K562 (cell line): ENCODE measurements around the gene SLC26A1. TPM values are rescaled to one million over a fixed set of nuclear protein-coding genes. Genes with fewer than 3 reads are reported as not detected.

ENCODE experiments used
- ATAC-seq: fragments of 200-7000 bp; cut with Tn5 transposase; 3 replicates; pipeline ENCODE4 v1.9.1; 2020; ENCODE audit warnings: moderate library complexity
- BruUV-seq: library from RNA; stranded (reverse); fragments of 400-500 nt; replicated peaks from 2 replicates; lab custom pipeline; 2021; lab: Mats Ljungman, UMichigan
- CTCF ChIA-PET: fragments of 300-600 bp; formaldehyde crosslinking; extraction: SDS; loops from one replicate; lab custom pipeline; 2021; ENCODE audit warnings: low intra/inter-chr PET ratio; lab: Yijun Ruan, JAX
- POLR2A ChIA-PET: fragments of 300-600, 350-650 bp; sonication (Branson Sonifier 250); formaldehyde crosslinking; extraction: SDS; loops from one replicate; lab custom pipeline; 2021; ENCODE audit warnings: antibody characterized with exemption, inconsistent platforms; lab: Yijun Ruan, JAX
- DNase-seq, 4 experiments: peaks; one replicate each; pipeline versions ENCODE4 v3.0.0 to v3.0.0-alpha.2; 2011 to 2018; ENCODE audit warnings: low spot score in 3 of 4, mixed read lengths in 3 of 4; ENCODE audit errors: extremely low read depth in 1 of 4
- FAIRE-seq: peaks from 2 replicates; lab custom pipeline; 2011; peaks lifted over from hg19 to GRCh38; lab: Jason Lieb, UNC
- H2AFZ ChIP-seq: 2 replicates; pipeline ENCODE4 v1.6.0; 2011; ENCODE audit warnings: low read depth, low read length, control low read depth, inconsistent platforms
- H3K27ac ChIP-seq: fragments of 200-600 bp; 3 replicates; pipeline ENCODE4 v1.8.0; 2011; ENCODE audit warnings: low read depth, mild to moderate bottlenecking, control low read depth, inconsistent platforms, low read length, moderate library complexity, mixed read lengths; ENCODE audit errors: extremely low read depth
- H3K27me3 ChIP-seq, 2 experiments: fragments of 300-600 bp in 1 of 2; 2 replicates in 1 of 2; 3 replicates in 1 of 2; pipeline versions ENCODE4 v1.6.0 to v1.8.0; 2011; ENCODE audit warnings: inconsistent platforms in 2 of 2, low read length in 2 of 2, mild to moderate bottlenecking in 1 of 2, mixed read lengths in 1 of 2, moderate library complexity in 1 of 2; ENCODE audit not compliant: control insufficient read depth in 2 of 2, insufficient read depth in 2 of 2
- H3K36me3 ChIP-seq: fragments of 300-600 bp; 3 replicates; pipeline ENCODE4 v1.8.0; 2011; ENCODE audit warnings: mild to moderate bottlenecking, low read length, inconsistent platforms; ENCODE audit not compliant: control insufficient read depth, insufficient read depth
- H3K4me1 ChIP-seq, 2 experiments: fragments of 200-600 bp in 1 of 2; replicated peaks in 1 of 2; 2 replicates in 1 of 2; 3 replicates in 1 of 2; pipeline versions ENCODE4 v1.5.1 to v1.8.0; 2011; ENCODE audit warnings: inconsistent platforms in 2 of 2, low read length in 2 of 2, mild to moderate bottlenecking in 1 of 2, mixed read lengths in 1 of 2, moderate library complexity in 1 of 2; ENCODE audit not compliant: control insufficient read depth in 2 of 2, insufficient read depth in 2 of 2
- H3K4me2 ChIP-seq: 2 replicates; pipeline ENCODE4 v1.6.1; 2011; ENCODE audit warnings: low read length, control low read depth, inconsistent platforms, mixed read lengths; ENCODE audit not compliant: insufficient read depth
- H3K4me3 ChIP-seq: fragments of 200-600 bp; sonication (generic), shearing (Covaris generic); 2 replicates; pipeline ENCODE4 v1.5.1; 2016; ENCODE audit warnings: control low read depth, inconsistent platforms
- H3K79me2 ChIP-seq: fragments of 200-600 bp; 3 replicates; pipeline ENCODE4 v1.8.0; 2011; ENCODE audit warnings: low read length, inconsistent platforms; ENCODE audit not compliant: control insufficient read depth, insufficient read depth
- H3K9ac ChIP-seq, 2 experiments: 2 replicates each; pipeline versions ENCODE4 v1.6.0 to v1.6.1; 2011; ENCODE audit warnings: low read depth in 2 of 2, low read length in 2 of 2, control low read depth in 1 of 2, inconsistent platforms in 1 of 2, mild to moderate bottlenecking in 1 of 2, mixed read lengths in 1 of 2; ENCODE audit not compliant: insufficient read depth in 1 of 2
- H3K9me1 ChIP-seq: one replicate; pipeline ENCODE4 v1.6.0; 2011; ENCODE audit warnings: inconsistent platforms, mild to moderate bottlenecking, low read length, moderate library complexity; ENCODE audit not compliant: control insufficient read depth, insufficient read depth
- H3K9me3 ChIP-seq: replicated peaks from 2 replicates; pipeline ENCODE4 v1.5.1; 2011; ENCODE audit warnings: low read depth, low read length, inconsistent platforms; ENCODE audit not compliant: control insufficient read depth, insufficient read depth
- H4K20me1 ChIP-seq: replicated peaks from 2 replicates; pipeline ENCODE4 v1.6.1; 2011; ENCODE audit warnings: low read length, inconsistent platforms, mixed read lengths; ENCODE audit not compliant: control insufficient read depth, insufficient read depth
- BRD9 ChIP-seq: fragments of 450-650 bp; IDR thresholded peaks from 2 replicates; pipeline ENCODE4 v1.6.1; 2018; ENCODE audit warnings: low read depth; ENCODE audit not compliant: partially characterized antibody
- CUX1 ChIP-seq: fragments of 200-800 bp; sonication (Bioruptor generic); IDR thresholded peaks from 2 replicates; pipeline ENCODE4 v1.6.1; 2016; ENCODE audit warnings: missing genetic modification characterization, missing compliant biosample characterization
- FUS ChIP-seq: fragments of 200-400 bp; formaldehyde crosslinking; optimal IDR thresholded peaks from 2 replicates; pipeline ENCODE3; 2017; ENCODE audit warnings: low read depth, low read length
- HMGXB4 ChIP-seq: sonication (generic); formaldehyde crosslinking; IDR thresholded peaks from 2 replicates; pipeline ENCODE4 v1.8.1; 2023; ENCODE audit warnings: mild to moderate bottlenecking, missing genetic modification reagents
- HOXB6 ChIP-seq: fragments of 250-450 bp; sonication (Bioruptor Pico); IDR thresholded peaks from 2 replicates; pipeline ENCODE4 v1.5.1; 2022; ENCODE audit warnings: mild to moderate bottlenecking, borderline replicate concordance
- TRIM25 ChIP-seq: fragments of 450-650 bp; IDR thresholded peaks from 2 replicates; pipeline ENCODE4 v1.7.0; 2016; ENCODE audit warnings: borderline replicate concordance
- VEZF1 ChIP-seq: fragments of 200-800 bp; sonication (Bioruptor generic); IDR thresholded peaks from 2 replicates; pipeline ENCODE4 v1.6.1; 2017; ENCODE audit warnings: missing genetic modification characterization, missing compliant biosample characterization
- ZNF124 ChIP-seq: sonication (generic); formaldehyde crosslinking; IDR thresholded peaks from 2 replicates; pipeline ENCODE4 v1.8.1; 2022; ENCODE audit warnings: missing genetic modification reagents
- WGBS: fragments of 100-300 bp; shearing (Covaris generic); methylation state at CpG from one replicate; pipeline ENCODE4 v1.1.6; 2016; ENCODE audit warnings: low coverage, mixed read lengths; ENCODE audit not compliant: insufficient coverage; ENCODE audit errors: missing lambda C conversion rate; 5-methylcytosine and 5-hydroxymethylcytosine counted together
- in situ Hi-C: fragments of 300-500 bp; cut with MboI; formaldehyde crosslinking; loops from 4 replicates; pipeline ENCODE4 v1.15.0; 2018; ENCODE audit warnings: inconsistent platforms, mixed read lengths
- intact Hi-C: fragments of 100-400 bp; cut with micrococcal nuclease; formaldehyde crosslinking; loops from 2 replicates; pipeline ENCODE4 v1.14.2; 2022
- polyA plus RNA-seq, 8 experiments: library from polyadenylated mRNA; depleted of rRNA in 4 of 8; stranded (reverse) in 5 of 8; unstranded in 3 of 8; fragments of >200 nt; fragmentation: Nextera tagmentation in 2 of 8; fragmentation: Illumina TruSeq in 1 of 8; extraction: Ambion mirVana in 2 of 8; extraction: Trizol in 1 of 8; gene quantifications; 2 replicates each; pipeline versions ENCODE4 v1.2.1 to v1.2.3, GENCODE V29; 2011 to 2014; ENCODE audit warnings: inconsistent platforms in 1 of 8, missing spikeins in 1 of 8
- total RNA-seq, 7 experiments: library from RNA; depleted of rRNA in 6 of 7; stranded (reverse); fragments of >200 nt in 6 of 7; fragmentation: Illumina TruSeq in 2 of 7; extraction: Trizol in 2 of 7; gene quantifications; 2 replicates each; pipeline versions ENCODE4 v1.2.1 to v1.2.3, GENCODE V29; 2011 to 2021; ENCODE audit warnings: low replicate concordance in 1 of 7

Gene SLC26A1
- total and polyA plus RNA-seq, 9 of the 15 experiments (the other 6 are each of a cell fraction or from before 2014, with no cell fraction given), result 0.11 to 4.2 (median 0.95) TPM

GRCh38 chr4:1004071-1004418, 10.8 kb upstream of the SLC26A1 start:
- Histone ChIP-seq H3K4me2 (no peak overlapping the region), H3K79me2 (no peaks in the 10 kb centered on the region), H3K27me3 (no peaks in the 10 kb centered on the region), H3K36me3 (no peaks in the 10 kb centered on the region), H3K9me1 (no peaks in the 10 kb centered on the region), H3K4me1 (peaks cover 5 to 37% of the 10 kb centered on the region in 2 experiments; a peak in 3 of 5 replicates), H3K9me3 (no peaks in the 10 kb centered on the region), H3K4me3 (no peak overlapping the region), H3K9ac (no peak overlapping the region), H4K20me1 (no peaks in the 10 kb centered on the region), H3K27ac (no peak overlapping the region), H2AFZ (no peak overlapping the region)
- ChIA-PET POLR2A (interaction anchor here (1.2 kb wide), 1 partner anchor 12 kb away, joined by 4 read pairs; no protein-coding TSS in a partner anchor), CTCF (no interaction called here)
- in situ Hi-C loops, result no loop called here
- FAIRE-seq (no peak), DNase-seq (no peak), ATAC-seq (no peak)
- 62% methylated on average over 9 of the region's 13 CpGs for WGBS
- intact Hi-C loops, result no loop called here
- no TSS peak for BruUV-seq
- TF ChIP-seq HMGXB4 (CRISPR knock-in tag), result no peak
- no peak for TF ChIP-seq ZNF124
- TF ChIP-seq VEZF1, result no peak
- TF ChIP-seq BRD9, result no peak
- TF ChIP-seq CUX1, result no peak
- no peak for TF ChIP-seq TRIM25
- TF ChIP-seq HOXB6, result no peak
- no peak for TF ChIP-seq FUS
